Loucy (cell line): ENCODE results near the gene ZNF32.

ENCODE experiments used
- H2AFZ ChIP-seq: fragments of 200-600 bp; sonication (generic); 2 replicates; pipeline ENCODE4 v1.6.0; 2016; ENCODE audit warnings: antibody characterized with exemption, mild to moderate bottlenecking, low read length, moderate library complexity
- H3F3A ChIP-seq: fragments of 200-600 bp; 2 replicates; pipeline ENCODE4 v1.6.0; 2016; ENCODE audit warnings: antibody characterized with exemption, low read depth, mild to moderate bottlenecking
- H3K27me3 ChIP-seq: fragments of 200-600 bp; sonication (generic); 2 replicates; pipeline ENCODE4 v1.6.1; 2014; ENCODE audit warnings: low read length, mild to moderate bottlenecking; ENCODE audit not compliant: insufficient read depth, poor library complexity, severe bottlenecking
- H3K36me3 ChIP-seq: fragments of 200-600 bp; sonication (generic); 2 replicates; pipeline ENCODE4 v1.6.1; 2016; ENCODE audit warnings: low read length; ENCODE audit not compliant: insufficient read depth
- H3K4me1 ChIP-seq: fragments of 200-600 bp; sonication (generic); 2 replicates; pipeline ENCODE4 v1.5.1; 2014; ENCODE audit warnings: low read length, mild to moderate bottlenecking; ENCODE audit not compliant: insufficient read depth, poor library complexity, severe bottlenecking
- H3K4me2 ChIP-seq: fragments of 200-600 bp; sonication (generic); 2 replicates; pipeline ENCODE4 v1.6.0; 2014; ENCODE audit warnings: antibody characterized with exemption, low read length, low read depth, mild to moderate bottlenecking; ENCODE audit not compliant: poor library complexity, severe bottlenecking
- H3K4me3 ChIP-seq: fragments of 200-600 bp; sonication (generic); 2 replicates; pipeline ENCODE4 v1.5.1; 2014; ENCODE audit warnings: low read length, mild to moderate bottlenecking, mixed read lengths; ENCODE audit not compliant: poor library complexity, severe bottlenecking
- H3K79me2 ChIP-seq: fragments of 200-600 bp; sonication (generic); 2 replicates; pipeline ENCODE4 v1.6.1; 2014; ENCODE audit warnings: low read length; ENCODE audit not compliant: insufficient read depth
- H3K9ac ChIP-seq: fragments of 200-600 bp; sonication (generic); 2 replicates; pipeline ENCODE4 v1.6.0; 2014; ENCODE audit warnings: mild to moderate bottlenecking, low read depth, low read length, moderate library complexity; ENCODE audit not compliant: poor library complexity, severe bottlenecking
- H3K9me2 ChIP-seq: fragments of 200-600 bp; sonication (generic); replicated peaks from 2 replicates; pipeline ENCODE4 v1.6.1; 2016; ENCODE audit warnings: low read depth, low read length, mixed read lengths
- H3K9me3 ChIP-seq: fragments of 200-600 bp; sonication (generic); 2 replicates; pipeline ENCODE4 v1.6.1; 2014; ENCODE audit warnings: mild to moderate bottlenecking, antibody characterized with exemption, low read length, low read depth; ENCODE audit not compliant: insufficient read depth
- H4K20me1 ChIP-seq: fragments of 200-600 bp; sonication (generic); 2 replicates; pipeline ENCODE4 v1.6.0; 2014; ENCODE audit warnings: antibody characterized with exemption, low read length, mild to moderate bottlenecking; ENCODE audit not compliant: insufficient read depth, poor library complexity, severe bottlenecking
- CTCF ChIP-seq: fragments of 200-600 bp; sonication (generic); conservative IDR thresholded peaks from 2 replicates; pipeline ENCODE4 v1.5.1; 2014; ENCODE audit warnings: mild to moderate bottlenecking, antibody characterized with exemption, low read length
- EZH2phosphoT487 ChIP-seq: fragments of 200-600 bp; IDR thresholded peaks from 2 replicates; pipeline ENCODE4 v1.6.1; 2018; ENCODE audit warnings: antibody characterized with exemption, mild to moderate bottlenecking, moderate library complexity, borderline replicate concordance

Gene ZNF32

GRCh38 chr10:43665054-43665453, 16.4 kb upstream of the ZNF32 start:
- Histone ChIP-seq H3K4me1 (no peaks in the 10 kb centered on the region), H3K4me2 (no peak overlapping the region), H3K27me3 (no peaks in the 10 kb centered on the region), H3K9me3 (no peaks in the 10 kb centered on the region), H3K9me2 (no peaks in the 10 kb centered on the region), H3K36me3 (no peaks in the 10 kb centered on the region), H2AFZ (no peak overlapping the region), H3F3A (no peaks in the 10 kb centered on the region), H3K9ac (no peak overlapping the region), H3K79me2 (no peaks in the 10 kb centered on the region), H3K4me3 (no peak overlapping the region), H4K20me1 (no peaks in the 10 kb centered on the region)
- no peak for TF ChIP-seq EZH2phosphoT487
- TF ChIP-seq CTCF = no peak

- no peaks in the 10 kb centered on the region for H3K27me3 ChIP-seq
- no peak overlapping the region for H3K4me3 ChIP-seq
- H3K4me1 ChIP-seq = peaks cover 8% of the 10 kb centered on the region
- TF ChIP-seq EZH2phosphoT487 = no peak
- TF ChIP-seq CTCF = no peak
- no peaks in the 10 kb centered on the region for H3K79me2 ChIP-seq
- H3K36me3 ChIP-seq = no peaks in the 10 kb centered on the region
- no peak overlapping the region for H3K4me2 ChIP-seq
- no peak overlapping the region for H2AFZ ChIP-seq
- H3K9ac ChIP-seq = no peak overlapping the region
- H4K20me1 ChIP-seq = no peaks in the 10 kb centered on the region
- H3F3A ChIP-seq = no peaks in the 10 kb centered on the region
- H3K9me3 ChIP-seq = no peaks in the 10 kb centered on the region
- H3K9me2 ChIP-seq = no peaks in the 10 kb centered on the region
These were observed 9.5 kb upstream of the ZNF32 start for GRCh38 chr10:43658227-43658626.

GRCh38 chr10:43655311-43655710, 6.6 kb upstream of the ZNF32 start:
- H3K36me3 ChIP-seq = no peaks in the 10 kb centered on the region
- H3F3A ChIP-seq = no peaks in the 10 kb centered on the region
- H3K4me2 ChIP-seq = no peak overlapping the region
- H3K9ac ChIP-seq = no peak overlapping the region
- peaks cover 8% of the 10 kb centered on the region for H3K4me1 ChIP-seq
- H3K9me2 ChIP-seq = no peaks in the 10 kb centered on the region
- no peaks in the 10 kb centered on the region for H3K79me2 ChIP-seq
- no peak overlapping the region for H2AFZ ChIP-seq
- H4K20me1 ChIP-seq = no peaks in the 10 kb centered on the region
- no peaks in the 10 kb centered on the region for H3K27me3 ChIP-seq
- no peak overlapping the region for H3K4me3 ChIP-seq
- no peaks in the 10 kb centered on the region for H3K9me3 ChIP-seq
- TF ChIP-seq CTCF (no peak), EZH2phosphoT487 (no peak)
